ENCODE measurements around the gene LAMC2. TPM values are rescaled to one million over a fixed set of nuclear protein-coding genes. Genes with fewer than 3 reads are reported as not detected.
"Not testable (repeated sequence)": the region's sequence is repeated elsewhere in the genome, so short reads cannot be mapped to it uniquely, and the experiment has no call there.

The LAMC2 gene
- total RNA-seq, 1 donor from 2014 or later: 128 TPM

DNA sequence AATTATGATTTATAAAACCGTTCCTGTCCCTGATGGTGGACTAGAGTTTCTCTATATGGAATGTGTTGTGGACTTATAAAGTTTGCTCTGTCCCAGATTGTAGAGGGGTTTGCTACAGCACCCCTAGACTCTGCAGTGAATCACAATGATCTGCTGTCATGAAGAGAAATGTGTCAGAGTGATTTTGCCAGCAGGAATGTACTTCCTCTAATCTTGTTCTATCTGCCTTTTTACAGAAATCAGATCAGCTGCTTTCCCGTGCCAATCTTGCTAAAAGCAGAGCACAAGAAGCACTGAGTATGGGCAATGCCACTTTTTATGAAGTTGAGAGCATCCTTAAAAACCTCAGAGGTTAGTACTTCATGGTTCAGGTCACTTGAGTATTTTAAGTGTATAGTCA is 52.0 kb downstream of the LAMC2 start:
- DNase-seq (ENCODE audit: low read depth): peak; percentile 72

DNA sequence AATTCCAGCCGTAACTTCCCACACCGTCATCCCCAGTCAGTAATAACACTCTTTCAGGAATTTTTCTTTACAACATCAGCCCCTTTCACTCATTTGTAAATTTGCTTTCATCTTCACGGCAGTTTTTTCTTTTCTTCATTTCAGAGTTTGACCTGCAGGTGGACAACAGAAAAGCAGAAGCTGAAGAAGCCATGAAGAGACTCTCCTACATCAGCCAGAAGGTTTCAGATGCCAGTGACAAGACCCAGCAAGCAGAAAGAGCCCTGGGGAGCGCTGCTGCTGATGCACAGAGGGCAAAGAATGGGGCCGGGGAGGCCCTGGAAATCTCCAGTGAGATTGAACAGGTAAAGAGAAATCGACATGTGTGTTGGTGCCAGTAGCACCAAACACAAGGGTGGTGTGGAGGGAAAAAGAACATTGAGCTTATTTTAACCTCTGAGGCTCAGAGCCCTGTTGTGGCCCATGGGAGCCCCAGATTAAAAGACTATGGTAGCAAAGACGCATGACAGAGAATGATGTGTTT is 53.2 kb downstream of the LAMC2 start:
- DNase-seq (ENCODE audit: low read depth): no peak

DNA sequence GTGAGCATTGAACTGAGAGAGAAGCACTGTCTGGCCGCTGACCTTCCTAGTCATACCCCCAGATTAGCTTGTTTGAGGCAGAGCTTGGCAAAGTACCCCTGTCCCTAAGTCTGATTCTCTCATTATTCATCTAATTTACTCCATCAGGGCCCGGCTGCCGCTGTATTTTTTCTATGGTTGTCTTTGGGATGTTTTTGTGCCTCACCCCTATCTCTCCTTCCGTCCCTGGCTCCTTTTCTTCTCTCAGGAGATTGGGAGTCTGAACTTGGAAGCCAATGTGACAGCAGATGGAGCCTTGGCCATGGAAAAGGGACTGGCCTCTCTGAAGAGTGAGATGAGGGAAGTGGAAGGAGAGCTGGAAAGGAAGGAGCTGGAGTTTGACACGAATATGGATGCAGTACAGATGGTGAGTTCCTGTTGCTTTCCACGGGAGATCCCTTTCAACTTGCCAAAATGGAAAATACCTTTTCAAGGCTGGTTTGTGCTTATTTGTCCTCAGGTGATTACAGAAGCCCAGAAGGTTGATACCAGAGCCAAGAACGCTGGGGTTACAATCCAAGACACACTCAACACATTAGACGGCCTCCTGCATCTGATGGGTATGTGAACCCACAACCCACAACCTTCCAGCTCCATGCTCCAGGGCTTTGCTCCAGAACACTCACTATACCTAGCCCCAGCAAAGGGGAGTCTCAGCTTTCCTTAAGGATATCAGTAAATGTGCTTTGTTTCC is 53.9 kb downstream of the LAMC2 start:
- DNase-seq (ENCODE audit: low read depth): no peak

DNA sequence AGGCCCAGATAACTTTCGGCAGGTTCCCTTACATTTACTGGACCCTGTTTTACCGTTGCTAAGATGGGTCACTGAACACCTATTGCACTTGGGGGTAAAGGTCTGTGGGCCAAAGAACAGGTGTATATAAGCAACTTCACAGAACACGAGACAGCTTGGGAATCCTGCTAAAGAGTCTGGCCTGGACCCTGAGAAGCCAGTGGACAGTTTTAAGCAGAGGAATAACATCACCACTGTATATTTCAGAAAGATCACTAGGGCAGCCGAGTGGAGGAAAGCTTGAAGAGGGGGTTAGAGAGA is 54.4 kb downstream of the LAMC2 start:
- no peak for DNase-seq (ENCODE audit: low read depth)

DNA sequence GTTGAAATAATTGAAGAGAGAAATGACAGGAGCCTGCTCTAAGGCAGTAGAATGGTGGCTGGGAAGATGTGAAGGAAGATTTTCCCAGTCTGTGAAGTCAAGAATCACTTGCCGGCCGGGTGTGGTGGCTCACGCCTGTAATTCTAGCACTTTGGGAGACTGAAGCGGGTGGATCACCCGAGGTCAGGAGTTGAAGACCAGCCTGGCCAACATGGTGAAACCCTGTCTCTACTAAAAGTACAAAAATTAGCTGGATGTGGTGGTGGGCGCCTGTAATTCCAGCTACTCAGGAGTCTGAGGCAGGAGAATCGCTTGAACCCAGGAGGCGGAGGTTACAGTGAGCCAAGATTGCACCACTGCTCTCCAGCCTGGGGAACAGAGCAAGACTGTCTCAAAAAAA is 54.8 kb downstream of the LAMC2 start:
- not testable (repeated sequence) for DNase-seq (ENCODE audit: low read depth)

DNA sequence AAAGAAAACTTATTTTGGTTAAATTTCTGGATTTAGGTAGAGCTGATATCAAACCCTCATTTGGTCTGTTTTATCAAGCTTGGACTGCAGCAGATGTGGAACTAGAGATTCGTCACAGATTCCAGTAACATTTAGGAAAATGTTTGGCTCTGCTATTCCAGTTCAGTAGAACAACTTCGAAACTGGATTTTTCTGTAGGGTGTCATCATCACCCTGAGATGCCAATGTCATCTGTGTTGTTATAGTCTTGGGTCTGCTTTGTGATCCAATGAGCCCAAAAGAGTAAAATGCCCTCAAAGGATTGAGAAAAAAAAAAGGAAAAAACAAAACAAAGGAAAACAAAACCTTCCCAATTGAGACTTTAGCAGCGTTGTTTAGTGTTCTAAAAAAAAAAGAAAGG is 55.4 kb downstream of the LAMC2 start:
- no peak for DNase-seq (ENCODE audit: low read depth)

DNA sequence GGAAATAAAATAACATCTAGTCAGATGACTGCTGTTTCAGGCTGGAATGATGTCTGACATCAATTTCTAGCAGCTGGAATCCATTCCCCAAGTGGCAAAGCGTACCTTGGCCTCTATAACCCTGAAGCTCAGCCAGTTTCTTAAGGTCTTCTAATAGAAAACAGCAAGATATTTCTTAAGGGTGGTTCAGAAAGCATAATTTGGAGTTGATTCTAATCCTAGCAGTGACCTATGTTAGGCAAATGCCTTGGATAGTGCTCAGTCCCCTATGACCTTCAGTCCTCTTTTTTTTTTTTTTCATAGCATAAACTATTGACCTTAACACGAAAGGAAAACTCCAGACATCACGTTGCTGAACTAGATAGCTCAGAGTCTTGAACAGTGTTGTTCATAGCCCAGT is 56.5 kb downstream of the LAMC2 start:
- no peak for DNase-seq (ENCODE audit: low read depth)

DNA sequence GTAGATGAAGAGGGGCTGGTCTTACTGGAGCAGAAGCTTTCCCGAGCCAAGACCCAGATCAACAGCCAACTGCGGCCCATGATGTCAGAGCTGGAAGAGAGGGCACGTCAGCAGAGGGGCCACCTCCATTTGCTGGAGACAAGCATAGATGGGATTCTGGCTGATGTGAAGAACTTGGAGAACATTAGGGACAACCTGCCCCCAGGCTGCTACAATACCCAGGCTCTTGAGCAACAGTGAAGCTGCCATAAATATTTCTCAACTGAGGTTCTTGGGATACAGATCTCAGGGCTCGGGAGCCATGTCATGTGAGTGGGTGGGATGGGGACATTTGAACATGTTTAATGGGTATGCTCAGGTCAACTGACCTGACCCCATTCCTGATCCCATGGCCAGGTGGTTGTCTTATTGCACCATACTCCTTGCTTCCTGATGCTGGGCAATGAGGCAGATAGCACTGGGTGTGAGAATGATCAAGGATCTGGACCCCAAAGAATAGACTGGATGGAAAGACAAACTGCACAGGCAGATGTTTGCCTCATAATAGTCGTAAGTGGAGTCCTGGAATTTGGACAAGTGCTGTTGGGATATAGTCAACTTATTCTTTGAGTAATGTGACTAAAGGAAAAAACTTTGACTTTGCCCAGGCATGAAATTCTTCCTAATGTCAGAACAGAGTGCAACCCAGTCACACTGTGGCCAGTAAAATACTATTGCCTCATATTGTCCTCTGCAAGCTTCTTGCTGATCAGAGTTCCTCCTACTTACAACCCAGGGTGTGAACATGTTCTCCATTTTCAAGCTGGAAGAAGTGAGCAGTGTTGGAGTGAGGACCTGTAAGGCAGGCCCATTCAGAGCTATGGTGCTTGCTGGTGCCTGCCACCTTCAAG is 57.3 kb downstream of the LAMC2 start:
- no peak for DNase-seq (ENCODE audit: low read depth)

DNA sequence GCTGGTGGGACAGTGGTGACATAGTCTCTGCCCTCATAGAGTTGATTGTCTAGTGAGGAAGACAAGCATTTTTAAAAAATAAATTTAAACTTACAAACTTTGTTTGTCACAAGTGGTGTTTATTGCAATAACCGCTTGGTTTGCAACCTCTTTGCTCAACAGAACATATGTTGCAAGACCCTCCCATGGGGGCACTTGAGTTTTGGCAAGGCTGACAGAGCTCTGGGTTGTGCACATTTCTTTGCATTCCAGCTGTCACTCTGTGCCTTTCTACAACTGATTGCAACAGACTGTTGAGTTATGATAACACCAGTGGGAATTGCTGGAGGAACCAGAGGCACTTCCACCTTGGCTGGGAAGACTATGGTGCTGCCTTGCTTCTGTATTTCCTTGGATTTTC is 58.4 kb downstream of the LAMC2 start:
- no peak for DNase-seq (ENCODE audit: low read depth)

DNA sequence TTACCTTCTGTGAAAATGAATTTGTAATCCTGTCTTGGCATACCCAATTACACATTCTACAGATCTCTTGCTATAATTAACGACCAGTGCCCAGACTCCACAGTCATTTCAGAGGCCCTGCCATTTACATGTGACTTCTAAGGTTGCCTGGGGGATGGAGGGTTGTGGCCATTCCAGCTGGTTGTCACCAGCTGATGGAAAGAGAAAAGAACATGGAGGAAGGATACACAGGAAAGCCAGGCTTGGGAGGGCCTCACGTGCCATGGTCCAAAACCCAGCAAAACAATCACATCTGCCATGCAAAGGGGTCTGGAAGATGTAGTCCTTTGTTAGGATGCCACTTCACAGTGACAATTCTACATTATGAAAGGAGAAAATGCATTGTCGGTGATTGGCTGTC is 59.3 kb downstream of the LAMC2 start:
- no peak for DNase-seq (ENCODE audit: low read depth)

DNA sequence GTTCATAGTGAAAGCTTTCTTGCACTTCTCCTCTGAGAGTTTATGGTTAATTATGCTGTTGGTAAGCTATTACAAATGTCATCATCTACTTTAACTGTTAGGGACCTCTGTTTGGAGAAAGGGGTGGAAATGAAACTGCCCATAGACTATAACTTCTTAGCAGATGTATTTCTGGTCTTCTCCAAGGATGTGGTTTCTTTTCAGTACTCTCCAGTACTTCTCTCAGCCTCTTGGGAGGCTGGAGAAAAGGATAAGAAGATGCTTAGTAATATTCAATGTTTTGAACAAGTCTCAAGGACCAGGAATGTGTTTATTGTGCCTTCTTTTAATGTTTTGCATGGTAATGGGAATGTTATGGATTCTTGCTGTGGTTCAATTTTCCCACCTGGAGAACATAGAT is 60.4 kb downstream of the LAMC2 start:
- DNase-seq (ENCODE audit: low read depth): no peak

DNA sequence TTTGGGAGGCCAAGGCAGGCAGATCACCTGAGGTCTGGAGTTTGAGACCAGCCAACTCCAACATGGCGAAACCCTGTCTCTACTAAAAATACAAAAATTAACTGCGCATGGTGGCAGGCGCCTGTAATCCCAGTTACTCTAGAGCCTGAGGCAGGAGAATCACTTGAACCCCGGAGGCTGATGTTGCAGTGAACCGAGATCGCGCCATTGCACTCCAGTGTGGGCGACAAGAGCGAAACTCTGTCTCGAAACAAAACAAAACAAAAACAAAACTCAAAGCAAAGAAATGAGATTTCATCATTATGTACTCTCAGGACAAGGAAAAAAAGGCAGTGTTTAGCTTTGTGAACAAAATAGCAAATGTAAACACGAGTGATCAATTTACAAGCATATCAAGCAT is 61.0 kb downstream of the LAMC2 start:
- no peak for DNase-seq (ENCODE audit: low read depth)

DNA sequence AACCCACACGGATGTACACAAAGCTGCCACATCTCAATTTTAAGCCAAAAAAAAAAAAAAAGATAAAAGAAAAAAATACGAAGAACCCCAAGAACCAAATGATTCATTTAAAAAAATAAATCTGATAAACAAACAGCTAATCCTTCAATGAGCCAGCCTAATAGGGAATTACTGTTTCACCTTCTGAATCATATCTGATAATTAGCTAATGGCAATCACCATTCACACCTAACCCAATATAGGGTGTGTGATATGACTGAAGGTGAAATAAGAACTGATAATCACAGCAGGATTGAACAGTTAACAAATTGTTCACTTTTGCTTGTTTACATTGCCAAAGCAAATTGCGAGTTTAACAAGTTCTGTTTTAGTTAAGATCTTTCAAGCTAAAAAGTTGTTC is 61.4 kb downstream of the LAMC2 start:
- DNase-seq (ENCODE audit: low read depth): no peak

DNA sequence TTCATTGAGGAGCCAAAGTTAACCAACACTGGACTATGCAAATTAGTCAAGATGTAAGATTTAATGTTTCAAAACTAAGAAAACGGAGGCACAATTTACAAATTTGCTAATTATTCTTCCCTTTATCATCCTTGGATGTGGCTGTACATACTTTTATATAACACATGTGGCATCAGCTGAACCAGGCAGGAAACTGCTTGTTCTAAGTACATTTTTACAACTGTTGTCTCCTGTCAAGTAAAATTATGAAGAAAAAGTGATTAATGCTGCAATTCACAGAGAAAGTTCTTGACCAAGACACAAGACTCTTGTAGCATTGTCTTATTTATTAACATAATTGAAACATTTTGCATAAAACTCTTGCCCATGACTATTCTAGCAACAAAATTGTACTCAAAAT is 61.9 kb downstream of the LAMC2 start:
- DNase-seq (ENCODE audit: low read depth): no peak

DNA sequence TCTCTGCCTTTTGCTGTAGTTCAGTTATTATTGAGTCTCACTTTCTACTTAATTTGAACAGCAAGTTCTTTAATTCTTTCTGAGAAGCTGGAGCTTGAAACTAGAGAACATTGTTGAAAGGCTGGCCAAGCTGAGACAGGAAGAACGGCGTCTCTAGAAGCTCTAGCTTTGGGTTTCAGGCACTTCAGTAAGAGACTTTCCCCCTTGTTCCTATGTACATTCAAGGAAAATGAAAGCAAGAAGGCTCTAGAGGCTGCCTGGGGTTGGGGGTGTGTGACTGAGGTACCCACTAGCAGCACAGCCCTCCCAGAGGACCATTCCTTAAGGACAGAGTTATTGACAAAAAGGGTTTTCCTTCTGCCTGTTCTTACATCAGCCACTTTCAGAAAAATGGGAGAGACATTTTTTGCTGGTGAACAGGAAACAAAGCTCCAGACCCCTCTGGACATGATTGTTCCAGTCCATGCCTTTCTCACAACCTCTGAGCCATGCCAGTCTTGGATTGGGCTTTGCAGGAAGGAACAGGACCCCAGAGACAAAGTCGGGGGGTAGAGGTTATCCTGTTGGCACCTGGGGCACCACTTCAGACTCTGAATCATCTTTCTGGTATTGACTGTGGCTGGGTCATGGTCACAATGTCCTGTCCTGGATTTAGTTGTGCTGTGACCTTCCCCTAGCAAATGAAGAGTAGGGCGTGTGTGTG is 63.1 kb downstream of the LAMC2 start:
- DNase-seq (ENCODE audit: low read depth): no peak

DNA sequence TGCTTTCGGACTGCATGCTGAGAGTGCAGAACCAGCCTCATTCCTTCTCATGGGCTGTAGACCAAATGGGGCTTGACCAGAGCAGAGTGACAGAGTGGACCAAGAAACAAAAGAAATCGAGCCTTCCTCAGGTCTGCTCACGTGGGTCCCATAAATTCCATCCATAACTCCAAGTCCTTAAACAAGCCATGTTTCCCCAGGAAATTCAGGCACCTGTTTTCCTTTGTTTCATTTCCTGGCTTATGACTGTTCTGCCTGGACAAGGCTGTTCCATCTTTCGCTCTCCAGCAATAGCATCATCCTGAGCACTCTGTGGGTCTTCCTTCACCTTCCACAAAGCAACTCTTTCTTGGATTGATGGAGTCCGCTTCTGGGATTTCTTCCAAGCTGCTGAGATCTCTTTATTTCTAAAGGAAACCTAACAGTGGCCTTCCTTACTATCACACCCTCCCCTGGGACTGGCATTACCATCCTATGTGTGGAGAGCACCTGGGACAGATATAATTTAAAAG is 63.9 kb downstream of the LAMC2 start:
- no peak for DNase-seq (ENCODE audit: low read depth)

DNA sequence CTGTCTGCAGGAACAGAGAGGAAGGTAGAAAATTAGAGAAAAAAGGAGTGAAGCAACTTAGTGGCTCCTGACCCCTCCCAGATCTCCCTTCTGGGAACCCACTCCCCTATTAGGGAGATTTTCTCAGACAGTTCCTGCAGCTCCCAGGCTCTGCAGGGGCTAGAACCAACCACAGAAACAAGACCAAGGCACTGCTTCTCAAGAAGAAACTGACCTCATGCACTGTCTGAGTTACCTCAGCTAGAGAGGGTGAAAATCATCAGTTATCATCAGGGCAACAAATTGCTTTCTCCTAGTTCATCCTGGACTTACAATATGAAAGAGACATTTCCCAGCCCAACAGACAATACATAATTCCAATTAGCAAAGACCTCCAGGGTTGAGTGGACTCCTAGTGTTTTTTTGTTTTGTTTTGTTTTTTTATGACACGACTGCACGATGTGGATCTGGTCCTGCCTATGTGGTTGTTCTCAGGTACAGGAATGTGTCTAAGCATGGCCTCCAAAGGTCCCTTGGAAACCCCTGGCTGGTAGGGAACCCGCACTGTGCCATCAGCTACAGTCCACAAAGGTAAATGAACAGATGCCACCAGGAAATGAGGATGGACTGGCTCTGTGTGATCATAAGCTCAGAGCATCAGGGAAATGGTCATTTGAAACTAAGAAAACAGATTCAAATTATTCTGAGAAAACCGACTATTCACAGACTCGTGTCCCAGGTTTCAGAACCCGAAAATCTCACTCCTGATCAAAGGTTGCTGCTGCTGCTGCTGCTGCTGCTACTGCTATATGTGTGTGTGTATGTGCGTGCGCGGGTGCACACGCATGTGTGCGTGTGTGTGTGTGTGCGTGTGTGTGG is 65.3 kb downstream of the LAMC2 start:
- DNase-seq (ENCODE audit: low read depth): no peak

DNA sequence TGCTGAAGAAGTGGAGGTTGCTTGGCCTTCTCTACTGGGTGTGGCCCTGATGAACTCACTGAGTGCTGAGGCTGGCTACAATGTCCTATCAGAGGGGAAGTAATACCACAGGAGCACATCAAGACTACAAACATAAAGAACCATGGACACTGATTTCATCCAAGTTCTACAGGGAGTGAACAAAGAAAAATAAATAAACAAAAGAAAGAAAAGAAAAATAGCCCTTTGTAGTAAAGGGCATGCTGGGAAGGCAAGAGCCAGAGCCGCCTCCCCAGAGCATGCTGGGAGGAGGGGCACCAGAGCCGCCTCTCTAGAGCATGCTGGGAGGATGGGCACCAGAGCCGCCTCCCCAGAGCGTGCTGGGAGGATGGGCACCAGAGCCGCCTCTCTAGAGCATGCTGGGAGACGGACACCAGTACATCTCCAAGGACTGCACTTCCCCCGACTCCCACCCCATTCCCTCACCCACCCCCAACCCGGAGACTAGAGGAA is 65.9 kb downstream of the LAMC2 start:
- no peak for DNase-seq (ENCODE audit: low read depth)

DNA sequence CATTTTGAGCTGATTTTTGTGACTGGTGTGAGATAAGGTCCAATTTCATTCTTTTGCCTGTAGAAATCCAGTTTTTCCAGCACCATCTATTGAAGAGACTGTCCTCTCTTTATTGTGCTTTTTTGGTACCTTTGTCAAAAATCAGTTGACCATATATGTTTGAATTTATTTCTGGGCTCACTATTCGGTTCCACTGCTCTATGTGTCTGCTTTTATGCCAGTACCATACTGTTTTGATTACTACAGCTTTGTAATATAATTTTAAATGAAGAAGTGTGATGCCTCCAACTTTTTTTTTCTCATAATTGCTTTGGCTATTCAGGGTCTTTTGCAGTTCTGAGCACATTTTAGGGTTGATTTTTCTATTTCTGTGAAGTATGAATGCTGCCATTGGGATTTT is 69.0 kb downstream of the LAMC2 start:
- no peak for DNase-seq (ENCODE audit: low read depth)

DNA sequence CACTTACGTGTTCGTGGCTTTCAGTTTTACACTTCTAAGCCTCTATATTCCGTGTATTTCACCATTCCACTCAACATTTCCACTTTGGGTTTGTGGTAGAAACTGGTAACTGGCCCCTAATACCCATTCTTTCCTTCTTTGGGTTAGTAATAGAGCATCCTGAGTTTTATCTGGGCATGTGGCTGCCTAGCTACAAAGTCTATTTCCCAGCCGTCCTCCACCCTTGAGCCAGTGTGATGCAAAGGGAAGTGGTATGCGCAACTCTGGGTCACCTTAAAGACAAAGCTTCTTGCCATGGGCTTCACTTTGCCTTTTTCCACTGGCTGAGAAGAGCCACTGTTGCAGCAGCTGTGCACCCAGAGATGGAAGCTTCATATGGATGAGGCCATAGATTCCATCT is 73.9 kb downstream of the LAMC2 start:
- DNase-seq (ENCODE audit: low read depth): no peak

DNA sequence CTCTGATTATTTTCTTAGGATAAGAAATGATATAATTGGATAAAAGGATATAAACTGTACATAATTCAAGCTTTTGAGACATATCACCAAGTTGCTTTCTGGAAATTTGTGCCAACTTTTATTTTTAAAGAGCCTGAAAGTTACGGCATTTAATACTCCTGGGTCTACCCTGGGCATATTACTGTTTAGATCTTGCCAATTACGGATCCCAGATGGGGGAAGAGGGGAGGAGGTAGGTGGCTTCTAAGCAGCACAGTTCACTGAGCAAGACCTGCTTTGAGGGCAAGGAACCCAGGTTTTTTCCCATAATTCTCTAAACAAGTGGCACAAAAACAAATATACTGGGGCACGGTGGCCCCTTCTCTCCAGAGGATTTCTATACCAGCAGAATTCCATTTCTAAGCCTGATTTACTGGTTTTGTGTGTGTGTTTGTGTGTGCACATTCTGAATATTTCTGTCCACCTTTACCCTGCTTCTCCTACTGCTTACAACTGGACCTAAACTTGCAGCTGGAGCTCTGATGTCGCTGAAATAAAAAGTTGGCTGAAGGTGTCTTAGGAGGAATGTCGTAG is 76.7 kb downstream of the LAMC2 start:
- DNase-seq (ENCODE audit: low read depth): no peak

Data from renal cortical epithelial cell (primary cell).